ENCODE measurements around the gene WWOX. TPM values are rescaled to one million over a fixed set of nuclear protein-coding genes. Genes with fewer than 3 reads are reported as not detected.

Gene WWOX
- total RNA-seq, 1 experiment from 2014 or later = 28.3 TPM

DNA sequence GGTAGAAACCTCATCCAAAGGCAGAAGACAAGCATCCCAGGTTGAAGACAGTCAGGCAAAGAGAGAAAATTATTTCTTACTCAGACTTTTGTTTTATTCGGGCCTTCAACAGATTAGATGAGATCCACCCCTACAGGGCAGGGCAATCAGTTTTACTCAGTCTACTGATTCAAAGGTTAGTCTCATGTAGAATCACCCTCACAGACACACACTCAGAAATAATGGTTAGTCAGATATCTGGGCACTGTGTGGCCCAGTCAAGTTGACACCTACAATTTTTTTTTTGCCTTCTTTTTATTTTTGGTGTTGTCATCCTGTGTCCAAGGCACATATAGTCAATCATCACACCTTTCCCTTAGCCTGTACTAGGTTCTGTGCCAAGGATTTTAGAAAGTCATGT is 729.8 kb downstream of the WWOX start:
- no peaks in the 10 kb centered on the region for H3K4me1 ChIP-seq (ENCODE audit: insufficient read depth, low read length)
- no peak overlapping the region for H3K4me3 ChIP-seq (ENCODE audit: low read length)
- H3K27ac ChIP-seq (ENCODE audit: low read length) = no peak overlapping the region
- H3K27me3 ChIP-seq (ENCODE audit: low read length) = no peaks in the 10 kb centered on the region
- ChIA-PET CTCF (no interaction called here), POLR2A (ENCODE audit: unreplicated experiment) (no interaction called here)
- no peak overlapping the region for H3K4me2 ChIP-seq (ENCODE audit: low read length)
- BruUV-seq (replicated peaks) = no TSS peak
- no peak for DNase-seq
- no peaks in the 10 kb centered on the region for H4K20me1 ChIP-seq (ENCODE audit: low read length)
- H3K9me2 ChIP-seq (replicated peaks; ENCODE audit: low read length) = no peaks in the 10 kb centered on the region
- intact Hi-C loops (cut with micrococcal nuclease) = no loop called here
- H3K9ac ChIP-seq (ENCODE audit: low read length) = no peak overlapping the region
- no peaks in the 10 kb centered on the region for H3F3A ChIP-seq (ENCODE audit: low read length, unreplicated experiment)
- no peak for ATAC-seq
- H3K36me3 ChIP-seq (ENCODE audit: low read depth, low read length) = no peaks in the 10 kb centered on the region
- H3K9me3 ChIP-seq (ENCODE audit: low read length) = no peaks in the 10 kb centered on the region
- TF ChIP-seq, protein P1, sequence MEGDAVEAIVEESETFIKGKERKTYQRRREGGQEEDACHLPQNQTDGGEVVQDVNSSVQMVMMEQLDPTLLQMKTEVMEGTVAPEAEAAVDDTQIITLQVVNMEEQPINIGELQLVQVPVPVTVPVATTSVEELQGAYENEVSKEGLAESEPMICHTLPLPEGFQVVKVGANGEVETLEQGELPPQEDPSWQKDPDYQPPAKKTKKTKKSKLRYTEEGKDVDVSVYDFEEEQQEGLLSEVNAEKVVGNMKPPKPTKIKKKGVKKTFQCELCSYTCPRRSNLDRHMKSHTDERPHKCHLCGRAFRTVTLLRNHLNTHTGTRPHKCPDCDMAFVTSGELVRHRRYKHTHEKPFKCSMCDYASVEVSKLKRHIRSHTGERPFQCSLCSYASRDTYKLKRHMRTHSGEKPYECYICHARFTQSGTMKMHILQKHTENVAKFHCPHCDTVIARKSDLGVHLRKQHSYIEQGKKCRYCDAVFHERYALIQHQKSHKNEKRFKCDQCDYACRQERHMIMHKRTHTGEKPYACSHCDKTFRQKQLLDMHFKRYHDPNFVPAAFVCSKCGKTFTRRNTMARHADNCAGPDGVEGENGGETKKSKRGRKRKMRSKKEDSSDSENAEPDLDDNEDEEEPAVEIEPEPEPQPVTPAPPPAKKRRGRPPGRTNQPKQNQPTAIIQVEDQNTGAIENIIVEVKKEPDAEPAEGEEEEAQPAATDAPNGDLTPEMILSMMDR (conservative IDR thresholded peaks at IDR 0.05; ENCODE audit: low read depth, low read length) = no peak
- no peak for TF ChIP-seq EZH2phosphoT487 (IDR thresholded peaks at IDR 0.05; ENCODE audit: borderline replicate concordance, low read length)
- TF ChIP-seq EZH2 (IDR thresholded peaks at IDR 0.05; ENCODE audit: low read length, unreplicated experiment) = no peak
- no peaks in the 10 kb centered on the region for H3K79me2 ChIP-seq (ENCODE audit: low read length)
- no peak overlapping the region for H2AFZ ChIP-seq (ENCODE audit: low read length)

DNA sequence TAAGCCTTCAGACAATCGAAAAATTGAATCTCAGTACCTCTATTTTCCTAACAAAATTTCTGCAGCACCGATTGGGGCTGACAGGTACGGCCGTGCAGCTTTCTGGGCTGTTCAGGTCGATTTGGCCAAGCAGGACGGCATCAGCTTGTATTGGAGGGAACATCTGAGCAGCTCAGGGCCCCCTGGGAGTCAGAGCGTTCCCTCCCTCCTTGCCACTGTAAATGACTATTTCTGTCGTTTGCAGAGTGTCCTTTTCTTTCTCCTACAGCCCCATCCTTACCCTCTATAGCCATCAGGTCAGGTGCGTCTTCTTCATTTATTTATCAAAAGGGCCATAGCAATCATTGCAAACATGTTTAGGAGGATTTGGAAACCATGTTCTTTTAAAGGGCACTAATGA is 731.1 kb downstream of the WWOX start:
- ATAC-seq = no peak

DNA sequence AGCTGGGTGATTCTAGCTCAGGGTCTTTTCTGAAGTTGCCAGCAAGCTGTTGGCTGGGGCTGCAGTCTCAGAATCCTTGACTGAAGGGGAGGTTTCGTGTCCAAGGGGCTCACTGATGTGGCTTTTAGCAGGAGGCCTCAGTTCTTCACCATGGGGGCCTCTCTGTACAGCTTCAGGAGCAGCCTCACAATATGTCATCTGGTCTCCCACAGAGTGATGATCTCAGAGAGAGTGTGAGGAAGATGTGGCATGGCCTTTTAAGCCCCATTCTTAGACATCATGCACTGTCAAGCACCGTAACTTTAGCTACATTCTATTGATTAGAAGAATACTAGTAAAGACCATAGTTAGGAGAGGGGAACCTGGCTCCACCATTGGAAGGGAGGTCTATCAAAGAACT is 732.6 kb downstream of the WWOX start:
- H3K4me3 ChIP-seq (ENCODE audit: low read length) = no peak overlapping the region
- no peak overlapping the region for H2AFZ ChIP-seq (ENCODE audit: low read length)
- H3K9me2 ChIP-seq (replicated peaks; ENCODE audit: low read length) = no peaks in the 10 kb centered on the region
- no peaks in the 10 kb centered on the region for H3F3A ChIP-seq (ENCODE audit: low read length, unreplicated experiment)
- H3K27me3 ChIP-seq (ENCODE audit: low read length) = no peaks in the 10 kb centered on the region
- H3K4me2 ChIP-seq (ENCODE audit: low read length) = no peak overlapping the region
- ATAC-seq (no peak), DNase-seq (no peak)
- ChIA-PET POLR2A (ENCODE audit: unreplicated experiment) (no interaction called here), CTCF (no interaction called here)
- TF ChIP-seq, protein P1 (conservative IDR thresholded peaks at IDR 0.05; ENCODE audit: low read depth, low read length) = no peak
- TF ChIP-seq EZH2phosphoT487 (IDR thresholded peaks at IDR 0.05; ENCODE audit: borderline replicate concordance, low read length) (no peak), EZH2 (IDR thresholded peaks at IDR 0.05; ENCODE audit: low read length, unreplicated experiment) (no peak)
- no peak overlapping the region for H3K27ac ChIP-seq (ENCODE audit: low read length)
- H3K9me3 ChIP-seq (ENCODE audit: low read length) = no peaks in the 10 kb centered on the region
- no peaks in the 10 kb centered on the region for H3K36me3 ChIP-seq (ENCODE audit: low read depth, low read length)
- H4K20me1 ChIP-seq (ENCODE audit: low read length) = no peaks in the 10 kb centered on the region
- no peak overlapping the region for H3K9ac ChIP-seq (ENCODE audit: low read length)
- intact Hi-C loops (cut with micrococcal nuclease) = no loop called here
- H3K4me1 ChIP-seq (ENCODE audit: insufficient read depth, low read length) = no peaks in the 10 kb centered on the region
- BruUV-seq (replicated peaks) = no TSS peak
- H3K79me2 ChIP-seq (ENCODE audit: low read length) = no peaks in the 10 kb centered on the region

More for the DNA sequence above, 731.1 kb downstream of the WWOX start:
- no peaks in the 10 kb centered on the region for H3K36me3 ChIP-seq (ENCODE audit: low read depth, low read length)
- H2AFZ ChIP-seq (ENCODE audit: low read length) = no peak overlapping the region
- H3K79me2 ChIP-seq (ENCODE audit: low read length) = no peaks in the 10 kb centered on the region
- ChIA-PET POLR2A (ENCODE audit: unreplicated experiment) (no interaction called here), CTCF (no interaction called here)
- TF ChIP-seq, protein P1 (conservative IDR thresholded peaks at IDR 0.05; ENCODE audit: low read depth, low read length) = no peak
- TF ChIP-seq EZH2 (IDR thresholded peaks at IDR 0.05; ENCODE audit: low read length, unreplicated experiment) (no peak), EZH2phosphoT487 (IDR thresholded peaks at IDR 0.05; ENCODE audit: borderline replicate concordance, low read length) (no peak)
- H3K9ac ChIP-seq (ENCODE audit: low read length) = no peak overlapping the region
- H3K27ac ChIP-seq (ENCODE audit: low read length) = no peak overlapping the region
- no peaks in the 10 kb centered on the region for H3K4me1 ChIP-seq (ENCODE audit: insufficient read depth, low read length)
- no peak for DNase-seq
- no peak overlapping the region for H3K4me3 ChIP-seq (ENCODE audit: low read length)
- no peaks in the 10 kb centered on the region for H3K9me3 ChIP-seq (ENCODE audit: low read length)
- no peaks in the 10 kb centered on the region for H3K27me3 ChIP-seq (ENCODE audit: low read length)
- no TSS peak for BruUV-seq (replicated peaks)
- no peak overlapping the region for H3K4me2 ChIP-seq (ENCODE audit: low read length)
- no peaks in the 10 kb centered on the region for H4K20me1 ChIP-seq (ENCODE audit: low read length)
- no peaks in the 10 kb centered on the region for H3K9me2 ChIP-seq (replicated peaks; ENCODE audit: low read length)
- no peaks in the 10 kb centered on the region for H3F3A ChIP-seq (ENCODE audit: low read length, unreplicated experiment)
- intact Hi-C loops (cut with micrococcal nuclease) = no loop called here
